GM12878 (cell line): ENCODE data around the gene RAP2B. TPM values are rescaled to one million over a fixed set of nuclear protein-coding genes. Genes with fewer than 3 reads are reported as not detected.
A peak's percentile ranks its signal among the peaks of the same experiment; 100 is the strongest.

Source experiments
- BACH1 ChIP-seq: fragments of 450-650 bp; IDR thresholded peaks from 2 replicates; pipeline ENCODE4 v1.6.1; 2017; ENCODE audit warnings: mild to moderate bottlenecking, borderline replicate concordance
- ESRRA ChIP-seq: IDR thresholded peaks from 2 replicates; pipeline ENCODE4 v1.6.1; 2012; ENCODE audit warnings: mild to moderate bottlenecking, low read length, improper control_type of control experiment
- FOXM1 ChIP-seq: IDR thresholded peaks from 2 replicates; pipeline ENCODE4 v1.6.1; 2012; ENCODE audit warnings: low read depth, mild to moderate bottlenecking, inconsistent platforms, low read length, moderate library complexity
- IKZF2 ChIP-seq, 2 experiments: fragments of 450-650 bp; IDR thresholded peaks; 2 replicates each; pipeline ENCODE4 v1.6.1; 2017; ENCODE audit warnings: mild to moderate bottlenecking in 2 of 2, moderate library complexity in 2 of 2
- NR2C1 ChIP-seq: fragments of 450-650 bp; IDR thresholded peaks from 2 replicates; pipeline ENCODE4 v1.6.1; 2017; ENCODE audit warnings: antibody characterized with exemption, mild to moderate bottlenecking, moderate library complexity
- SUZ12 ChIP-seq: fragments of 200-600 bp; sonication (generic); IDR thresholded peaks from one replicate; pipeline ENCODE4 v1.6.1; 2018; ENCODE audit warnings: antibody characterized with exemption, mild to moderate bottlenecking; ENCODE audit not compliant: unreplicated experiment
- WRNIP1 ChIP-seq: IDR thresholded peaks from 2 replicates; pipeline ENCODE4 v1.6.1; 2011; ENCODE audit warnings: low read depth, low read length, improper control_type of control experiment, borderline replicate concordance
- polyA plus RNA-seq, 11 experiments: library from polyadenylated mRNA; depleted of rRNA in 4 of 11; unstranded in 6 of 11; stranded (reverse) in 5 of 11; fragments of >200 nt; fragmentation: Nextera tagmentation in 4 of 11; fragmentation: Illumina TruSeq in 1 of 11; extraction: Ambion mirVana in 4 of 11; extraction: Trizol in 1 of 11; gene quantifications; 1 replicate in 1 of 11; 2 replicates in 10 of 11; pipeline versions ENCODE4 v1.2.1 to v1.2.3, GENCODE V29; 2011 to 2016; ENCODE audit warnings: inconsistent platforms in 2 of 11, missing spikeins in 2 of 11, low read depth in 1 of 11
- total RNA-seq, 4 experiments: library from RNA; depleted of rRNA in 3 of 4; stranded (reverse); fragments of >200 nt in 3 of 4; fragmentation: Illumina TruSeq in 1 of 4; extraction: Trizol in 1 of 4; gene quantifications; 2 replicates each; pipeline versions ENCODE4 v1.2.1 to v1.2.3, GENCODE V29; 2013 to 2021
- TF ChIP-seq, protein P1 (sequence below): fragments of 450-650 bp; formaldehyde crosslinking; IDR thresholded peaks from 2 replicates; pipeline ENCODE4 v1.4.0; 2020; ENCODE audit warnings: mild to moderate bottlenecking, moderate library complexity
- TF ChIP-seq, protein P2 (sequence below): fragments of 450-650 bp; IDR thresholded peaks from 2 replicates; pipeline ENCODE4 v1.6.1; 2017; ENCODE audit warnings: antibody characterized with exemption, mild to moderate bottlenecking, moderate library complexity
- TF ChIP-seq, protein P3 (sequence below): fragments of 450-650 bp; IDR thresholded peaks from 2 replicates; pipeline ENCODE4 v1.6.1; 2017; ENCODE audit warnings: mild to moderate bottlenecking, moderate library complexity
- TF ChIP-seq, protein P4 (sequence below): fragments of 450-650 bp; IDR thresholded peaks from 2 replicates; pipeline ENCODE4 v1.6.1; 2017; ENCODE audit warnings: borderline replicate concordance
- TF ChIP-seq, protein P5 (sequence below): fragments of 450-650 bp; IDR thresholded peaks from 2 replicates; pipeline ENCODE4 v1.6.1; 2017; ENCODE audit warnings: mild to moderate bottlenecking, moderate library complexity

RAP2B gene
- total and polyA plus RNA-seq, 10 of the 15 experiments (the other 5 are each of a cell fraction or from before 2014, with no cell fraction given): 5.9 to 21.3 (median 12.0) TPM

DNA sequence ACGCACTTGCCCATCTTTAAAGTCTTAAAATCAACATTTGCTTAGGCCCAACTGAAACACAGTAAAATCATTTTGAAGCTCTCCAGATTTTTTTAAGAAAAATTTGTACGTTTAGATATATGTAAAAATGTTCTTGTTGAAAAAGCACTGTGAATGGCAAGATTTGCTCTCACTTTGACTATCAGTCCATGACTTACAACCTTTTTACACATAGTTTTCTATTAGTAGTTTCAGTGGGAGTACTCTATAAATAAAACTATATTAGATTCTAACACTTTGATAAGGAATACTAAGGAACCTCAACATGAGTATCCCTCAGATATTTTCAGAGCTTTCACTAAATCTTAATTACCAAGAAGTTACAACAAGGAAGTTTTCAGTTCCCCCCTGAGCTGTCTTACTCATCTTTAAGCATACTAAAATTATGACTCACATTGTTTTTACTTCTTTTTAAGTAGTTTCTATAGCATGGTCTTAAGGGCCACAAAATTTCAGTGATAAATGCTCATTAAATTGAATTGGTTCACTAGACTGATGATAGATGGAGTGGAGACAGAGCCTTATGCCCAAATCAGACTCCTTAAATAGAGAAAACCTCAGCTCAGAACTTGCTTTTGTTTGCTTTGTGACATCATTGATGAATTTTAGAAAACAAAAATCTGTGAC lies 31.6 kb upstream of the RAP2B start (continued):
- TF ChIP-seq, protein P1, sequence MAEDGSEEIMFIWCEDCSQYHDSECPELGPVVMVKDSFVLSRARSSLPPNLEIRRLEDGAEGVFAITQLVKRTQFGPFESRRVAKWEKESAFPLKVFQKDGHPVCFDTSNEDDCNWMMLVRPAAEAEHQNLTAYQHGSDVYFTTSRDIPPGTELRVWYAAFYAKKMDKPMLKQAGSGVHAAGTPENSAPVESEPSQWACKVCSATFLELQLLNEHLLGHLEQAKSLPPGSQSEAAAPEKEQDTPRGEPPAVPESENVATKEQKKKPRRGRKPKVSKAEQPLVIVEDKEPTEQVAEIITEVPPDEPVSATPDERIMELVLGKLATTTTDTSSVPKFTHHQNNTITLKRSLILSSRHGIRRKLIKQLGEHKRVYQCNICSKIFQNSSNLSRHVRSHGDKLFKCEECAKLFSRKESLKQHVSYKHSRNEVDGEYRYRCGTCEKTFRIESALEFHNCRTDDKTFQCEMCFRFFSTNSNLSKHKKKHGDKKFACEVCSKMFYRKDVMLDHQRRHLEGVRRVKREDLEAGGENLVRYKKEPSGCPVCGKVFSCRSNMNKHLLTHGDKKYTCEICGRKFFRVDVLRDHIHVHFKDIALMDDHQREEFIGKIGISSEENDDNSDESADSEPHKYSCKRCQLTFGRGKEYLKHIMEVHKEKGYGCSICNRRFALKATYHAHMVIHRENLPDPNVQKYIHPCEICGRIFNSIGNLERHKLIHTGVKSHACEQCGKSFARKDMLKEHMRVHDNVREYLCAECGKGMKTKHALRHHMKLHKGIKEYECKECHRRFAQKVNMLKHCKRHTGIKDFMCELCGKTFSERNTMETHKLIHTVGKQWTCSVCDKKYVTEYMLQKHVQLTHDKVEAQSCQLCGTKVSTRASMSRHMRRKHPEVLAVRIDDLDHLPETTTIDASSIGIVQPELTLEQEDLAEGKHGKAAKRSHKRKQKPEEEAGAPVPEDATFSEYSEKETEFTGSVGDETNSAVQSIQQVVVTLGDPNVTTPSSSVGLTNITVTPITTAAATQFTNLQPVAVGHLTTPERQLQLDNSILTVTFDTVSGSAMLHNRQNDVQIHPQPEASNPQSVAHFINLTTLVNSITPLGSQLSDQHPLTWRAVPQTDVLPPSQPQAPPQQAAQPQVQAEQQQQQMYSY: no peak
- TF ChIP-seq NR2C1: no peak
- TF ChIP-seq, protein P2, sequence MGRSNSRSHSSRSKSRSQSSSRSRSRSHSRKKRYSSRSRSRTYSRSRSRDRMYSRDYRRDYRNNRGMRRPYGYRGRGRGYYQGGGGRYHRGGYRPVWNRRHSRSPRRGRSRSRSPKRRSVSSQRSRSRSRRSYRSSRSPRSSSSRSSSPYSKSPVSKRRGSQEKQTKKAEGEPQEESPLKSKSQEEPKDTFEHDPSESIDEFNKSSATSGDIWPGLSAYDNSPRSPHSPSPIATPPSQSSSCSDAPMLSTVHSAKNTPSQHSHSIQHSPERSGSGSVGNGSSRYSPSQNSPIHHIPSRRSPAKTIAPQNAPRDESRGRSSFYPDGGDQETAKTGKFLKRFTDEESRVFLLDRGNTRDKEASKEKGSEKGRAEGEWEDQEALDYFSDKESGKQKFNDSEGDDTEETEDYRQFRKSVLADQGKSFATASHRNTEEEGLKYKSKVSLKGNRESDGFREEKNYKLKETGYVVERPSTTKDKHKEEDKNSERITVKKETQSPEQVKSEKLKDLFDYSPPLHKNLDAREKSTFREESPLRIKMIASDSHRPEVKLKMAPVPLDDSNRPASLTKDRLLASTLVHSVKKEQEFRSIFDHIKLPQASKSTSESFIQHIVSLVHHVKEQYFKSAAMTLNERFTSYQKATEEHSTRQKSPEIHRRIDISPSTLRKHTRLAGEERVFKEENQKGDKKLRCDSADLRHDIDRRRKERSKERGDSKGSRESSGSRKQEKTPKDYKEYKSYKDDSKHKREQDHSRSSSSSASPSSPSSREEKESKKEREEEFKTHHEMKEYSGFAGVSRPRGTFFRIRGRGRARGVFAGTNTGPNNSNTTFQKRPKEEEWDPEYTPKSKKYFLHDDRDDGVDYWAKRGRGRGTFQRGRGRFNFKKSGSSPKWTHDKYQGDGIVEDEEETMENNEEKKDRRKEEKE: no peak
- TF ChIP-seq, protein P3, sequence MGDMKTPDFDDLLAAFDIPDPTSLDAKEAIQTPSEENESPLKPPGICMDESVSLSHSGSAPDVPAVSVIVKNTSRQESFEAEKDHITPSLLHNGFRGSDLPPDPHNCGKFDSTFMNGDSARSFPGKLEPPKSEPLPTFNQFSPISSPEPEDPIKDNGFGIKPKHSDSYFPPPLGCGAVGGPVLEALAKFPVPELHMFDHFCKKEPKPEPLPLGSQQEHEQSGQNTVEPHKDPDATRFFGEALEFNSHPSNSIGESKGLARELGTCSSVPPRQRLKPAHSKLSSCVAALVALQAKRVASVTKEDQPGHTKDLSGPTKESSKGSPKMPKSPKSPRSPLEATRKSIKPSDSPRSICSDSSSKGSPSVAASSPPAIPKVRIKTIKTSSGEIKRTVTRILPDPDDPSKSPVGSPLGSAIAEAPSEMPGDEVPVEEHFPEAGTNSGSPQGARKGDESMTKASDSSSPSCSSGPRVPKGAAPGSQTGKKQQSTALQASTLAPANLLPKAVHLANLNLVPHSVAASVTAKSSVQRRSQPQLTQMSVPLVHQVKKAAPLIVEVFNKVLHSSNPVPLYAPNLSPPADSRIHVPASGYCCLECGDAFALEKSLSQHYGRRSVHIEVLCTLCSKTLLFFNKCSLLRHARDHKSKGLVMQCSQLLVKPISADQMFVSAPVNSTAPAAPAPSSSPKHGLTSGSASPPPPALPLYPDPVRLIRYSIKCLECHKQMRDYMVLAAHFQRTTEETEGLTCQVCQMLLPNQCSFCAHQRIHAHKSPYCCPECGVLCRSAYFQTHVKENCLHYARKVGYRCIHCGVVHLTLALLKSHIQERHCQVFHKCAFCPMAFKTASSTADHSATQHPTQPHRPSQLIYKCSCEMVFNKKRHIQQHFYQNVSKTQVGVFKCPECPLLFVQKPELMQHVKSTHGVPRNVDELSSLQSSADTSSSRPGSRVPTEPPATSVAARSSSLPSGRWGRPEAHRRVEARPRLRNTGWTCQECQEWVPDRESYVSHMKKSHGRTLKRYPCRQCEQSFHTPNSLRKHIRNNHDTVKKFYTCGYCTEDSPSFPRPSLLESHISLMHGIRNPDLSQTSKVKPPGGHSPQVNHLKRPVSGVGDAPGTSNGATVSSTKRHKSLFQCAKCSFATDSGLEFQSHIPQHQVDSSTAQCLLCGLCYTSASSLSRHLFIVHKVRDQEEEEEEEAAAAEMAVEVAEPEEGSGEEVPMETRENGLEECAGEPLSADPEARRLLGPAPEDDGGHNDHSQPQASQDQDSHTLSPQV: no peak; the same call in 1 of the 2 replicates
- TF ChIP-seq, protein P4, sequence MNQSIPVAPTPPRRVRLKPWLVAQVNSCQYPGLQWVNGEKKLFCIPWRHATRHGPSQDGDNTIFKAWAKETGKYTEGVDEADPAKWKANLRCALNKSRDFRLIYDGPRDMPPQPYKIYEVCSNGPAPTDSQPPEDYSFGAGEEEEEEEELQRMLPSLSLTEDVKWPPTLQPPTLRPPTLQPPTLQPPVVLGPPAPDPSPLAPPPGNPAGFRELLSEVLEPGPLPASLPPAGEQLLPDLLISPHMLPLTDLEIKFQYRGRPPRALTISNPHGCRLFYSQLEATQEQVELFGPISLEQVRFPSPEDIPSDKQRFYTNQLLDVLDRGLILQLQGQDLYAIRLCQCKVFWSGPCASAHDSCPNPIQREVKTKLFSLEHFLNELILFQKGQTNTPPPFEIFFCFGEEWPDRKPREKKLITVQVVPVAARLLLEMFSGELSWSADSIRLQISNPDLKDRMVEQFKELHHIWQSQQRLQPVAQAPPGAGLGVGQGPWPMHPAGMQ: no peak
- no peak for TF ChIP-seq SUZ12
- peak; percentile 59; the same call in 1 of the 2 replicates for TF ChIP-seq BACH1
- TF ChIP-seq IKZF2 (IDR thresholded peaks at IDR 0.05): peak; percentile 81 to 85; a peak in 2 of 4 replicates
- no peak for TF ChIP-seq ESRRA
- TF ChIP-seq FOXM1: peak; percentile 65; the same call in 1 of the 2 replicates
- TF ChIP-seq WRNIP1: no peak
- TF ChIP-seq, protein P5, sequence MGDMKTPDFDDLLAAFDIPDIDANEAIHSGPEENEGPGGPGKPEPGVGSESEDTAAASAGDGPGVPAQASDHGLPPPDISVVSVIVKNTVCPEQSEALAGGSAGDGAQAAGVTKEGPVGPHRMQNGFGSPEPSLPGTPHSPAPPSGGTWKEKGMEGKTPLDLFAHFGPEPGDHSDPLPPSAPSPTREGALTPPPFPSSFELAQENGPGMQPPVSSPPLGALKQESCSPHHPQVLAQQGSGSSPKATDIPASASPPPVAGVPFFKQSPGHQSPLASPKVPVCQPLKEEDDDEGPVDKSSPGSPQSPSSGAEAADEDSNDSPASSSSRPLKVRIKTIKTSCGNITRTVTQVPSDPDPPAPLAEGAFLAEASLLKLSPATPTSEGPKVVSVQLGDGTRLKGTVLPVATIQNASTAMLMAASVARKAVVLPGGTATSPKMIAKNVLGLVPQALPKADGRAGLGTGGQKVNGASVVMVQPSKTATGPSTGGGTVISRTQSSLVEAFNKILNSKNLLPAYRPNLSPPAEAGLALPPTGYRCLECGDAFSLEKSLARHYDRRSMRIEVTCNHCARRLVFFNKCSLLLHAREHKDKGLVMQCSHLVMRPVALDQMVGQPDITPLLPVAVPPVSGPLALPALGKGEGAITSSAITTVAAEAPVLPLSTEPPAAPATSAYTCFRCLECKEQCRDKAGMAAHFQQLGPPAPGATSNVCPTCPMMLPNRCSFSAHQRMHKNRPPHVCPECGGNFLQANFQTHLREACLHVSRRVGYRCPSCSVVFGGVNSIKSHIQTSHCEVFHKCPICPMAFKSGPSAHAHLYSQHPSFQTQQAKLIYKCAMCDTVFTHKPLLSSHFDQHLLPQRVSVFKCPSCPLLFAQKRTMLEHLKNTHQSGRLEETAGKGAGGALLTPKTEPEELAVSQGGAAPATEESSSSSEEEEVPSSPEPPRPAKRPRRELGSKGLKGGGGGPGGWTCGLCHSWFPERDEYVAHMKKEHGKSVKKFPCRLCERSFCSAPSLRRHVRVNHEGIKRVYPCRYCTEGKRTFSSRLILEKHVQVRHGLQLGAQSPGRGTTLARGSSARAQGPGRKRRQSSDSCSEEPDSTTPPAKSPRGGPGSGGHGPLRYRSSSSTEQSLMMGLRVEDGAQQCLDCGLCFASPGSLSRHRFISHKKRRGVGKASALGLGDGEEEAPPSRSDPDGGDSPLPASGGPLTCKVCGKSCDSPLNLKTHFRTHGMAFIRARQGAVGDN: no peak
